Nephron (organoid): ENCODE results near the gene TAP1.
"Not testable (repeated sequence)": the region's sequence is repeated elsewhere in the genome, so short reads cannot be mapped to it uniquely, and the experiment has no call there.

Source experiments
- H3K27ac Mint-ChIP-seq, 3 experiments: 2 replicates each; pipeline ENCODE4 v1.8.0; 2020; ENCODE audit warnings: mixed read lengths in 3 of 3, mild to moderate bottlenecking in 2 of 3, moderate library complexity in 1 of 3
- H3K27me3 Mint-ChIP-seq: 2 replicates; pipeline ENCODE4 v1.8.0; 2021; ENCODE audit warnings: low read depth, mild to moderate bottlenecking, moderate library complexity, mixed read lengths
- H3K36me3 Mint-ChIP-seq: 2 replicates; pipeline ENCODE4 v1.8.0; 2020; ENCODE audit warnings: low read depth, mixed read lengths
- H3K4me1 Mint-ChIP-seq: 2 replicates; pipeline ENCODE4 v1.8.0; 2020; ENCODE audit warnings: mixed read lengths
- H3K4me3 Mint-ChIP-seq, 3 experiments: 2 replicates each; pipeline ENCODE4 v1.8.0; 2020; ENCODE audit warnings: mild to moderate bottlenecking in 3 of 3, mixed read lengths in 3 of 3, moderate library complexity in 2 of 3
- H3K9me3 Mint-ChIP-seq: 2 replicates; pipeline ENCODE4 v1.8.0; 2020; ENCODE audit warnings: mixed read lengths
- CTCF ChIP-seq, 3 experiments: fragments of 200-600 bp; sonication (generic); IDR thresholded peaks; one replicate each; pipeline ENCODE4 v1.5.0; 2021; ENCODE audit warnings: antibody characterized with exemption in 3 of 3; ENCODE audit not compliant: unreplicated experiment in 3 of 3

Gene TAP1

GRCh38 chr6:32879691-32880090, 26.2 kb upstream of the TAP1 start:
- Mint-ChIP-seq H3K4me1 (no peaks in the 10 kb centered on the region), H3K27ac (no peak overlapping the region), H3K36me3 (no peaks in the 10 kb centered on the region), H3K9me3 (no peaks in the 10 kb centered on the region), H3K27me3 (peaks cover 32% of the 10 kb centered on the region), H3K4me3 (no peak overlapping the region)
- no peak for TF ChIP-seq CTCF (IDR thresholded peaks at IDR 0.05; ENCODE audit: unreplicated experiment in 3 of 3)

- no peak overlapping the region for H3K27ac Mint-ChIP-seq
- H3K4me3 Mint-ChIP-seq: no peak overlapping the region
- peaks cover 10% of the 10 kb centered on the region for H3K9me3 Mint-ChIP-seq
- peaks cover 43% of the 10 kb centered on the region for H3K27me3 Mint-ChIP-seq
- TF ChIP-seq CTCF (IDR thresholded peaks at IDR 0.05; ENCODE audit: unreplicated experiment in 3 of 3): no peak
- H3K36me3 Mint-ChIP-seq: no peaks in the 10 kb centered on the region
- no peaks in the 10 kb centered on the region for H3K4me1 Mint-ChIP-seq
These were observed 23.1 kb upstream of the TAP1 start for GRCh38 chr6:32876603-32877002.

GRCh38 chr6:32873947-32874346, 20.4 kb upstream of the TAP1 start:
- H3K9me3 Mint-ChIP-seq, H3K4me3 Mint-ChIP-seq: not testable (repeated sequence)

GRCh38 chr6:32868257-32868788, 14.8 kb upstream of the TAP1 start:
- Mint-ChIP-seq H3K4me3 (no peak overlapping the region), H3K36me3 (no peaks in the 10 kb centered on the region), H3K27me3 (peaks cover 68% of the 10 kb centered on the region), H3K9me3 (peaks cover 4% of the 10 kb centered on the region), H3K4me1 (no peaks in the 10 kb centered on the region), H3K27ac (no peak overlapping the region)
- TF ChIP-seq CTCF (IDR thresholded peaks at IDR 0.05; ENCODE audit: unreplicated experiment in 3 of 3): peak; percentile 94 to 98 (median 98)

More at GRCh38 chr6:32873947-32874346, 20.4 kb upstream of the TAP1 start:
- not testable (repeated sequence) for H3K27ac Mint-ChIP-seq, H3K4me1 Mint-ChIP-seq, H3K36me3 Mint-ChIP-seq
- H3K27me3 Mint-ChIP-seq: peaks cover 64% of the 10 kb centered on the region

GRCh38 chr6:32867554-32868256, 14.2 kb upstream of the TAP1 start:
- no peaks in the 10 kb centered on the region for H3K36me3 Mint-ChIP-seq
- no peak overlapping the region for H3K27ac Mint-ChIP-seq
- H3K9me3 Mint-ChIP-seq: peaks cover 3% of the 10 kb centered on the region
- H3K27me3 Mint-ChIP-seq: peaks cover 67% of the 10 kb centered on the region
- TF ChIP-seq CTCF (IDR thresholded peaks at IDR 0.05; ENCODE audit: unreplicated experiment in 3 of 3): no peak
- H3K4me3 Mint-ChIP-seq: no peak overlapping the region
- no peaks in the 10 kb centered on the region for H3K4me1 Mint-ChIP-seq

- H3K27ac Mint-ChIP-seq: no peak overlapping the region
- peaks cover 67% of the 10 kb centered on the region for H3K27me3 Mint-ChIP-seq
- no peaks in the 10 kb centered on the region for H3K9me3 Mint-ChIP-seq
- no peaks in the 10 kb centered on the region for H3K36me3 Mint-ChIP-seq
- H3K4me3 Mint-ChIP-seq: no peak overlapping the region
- H3K4me1 Mint-ChIP-seq: no peaks in the 10 kb centered on the region
- no peak for TF ChIP-seq CTCF (IDR thresholded peaks at IDR 0.05; ENCODE audit: unreplicated experiment in 3 of 3)
These were observed 13.5 kb upstream of the TAP1 start for GRCh38 chr6:32867022-32867477.
